Measurements from ENCODE around the gene PIEZO2. TPM values are rescaled to one million over a fixed set of nuclear protein-coding genes. Genes with fewer than 3 reads are reported as not detected.

Gene PIEZO2
- total RNA-seq, 4 donors from 2014 or later = 2.1 to 7.4 (median 2.5) TPM; not detected in 1

DNA sequence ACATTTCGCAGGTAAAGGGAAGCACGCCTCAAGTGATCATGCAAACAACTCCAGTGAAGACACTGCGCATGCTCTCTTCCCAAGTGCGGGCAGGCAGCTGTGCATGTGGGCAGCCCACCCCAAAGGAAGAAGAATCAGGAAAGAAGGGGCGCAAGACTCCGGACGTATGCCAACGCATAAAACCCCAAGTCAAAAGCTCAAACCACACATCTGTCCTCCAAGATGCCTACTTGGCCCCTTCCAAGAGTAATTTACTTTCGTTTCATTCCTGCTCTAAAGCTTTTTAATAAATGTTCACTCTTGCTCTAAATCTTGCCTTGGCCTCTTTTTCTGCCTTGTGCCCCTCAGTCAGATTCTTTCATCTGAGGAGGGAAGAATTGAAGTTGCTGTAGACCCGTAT is 254.9 kb downstream of the PIEZO2 start:
- intact Hi-C loops (cut with DNase I) = no loop called here
- H3K4me3 ChIP-seq = no peak overlapping the region
- DNase-seq = no peak
- no peaks in the 10 kb centered on the region for H3K36me3 ChIP-seq
- no peak overlapping the region for H3K27ac ChIP-seq
- no peaks in the 10 kb centered on the region for H3K27me3 ChIP-seq
- 78 to 86% methylated on average over 10 of the region's 10 CpGs for WGBS, 2 donors
- TF ChIP-seq CTCF (IDR thresholded peaks at IDR 0.05) = no peak
- no peak for TF ChIP-seq POLR2A (IDR thresholded peaks at IDR 0.05)
- no peaks in the 10 kb centered on the region for H3K9me3 ChIP-seq
- no peaks in the 10 kb centered on the region for H3K4me1 ChIP-seq

DNA sequence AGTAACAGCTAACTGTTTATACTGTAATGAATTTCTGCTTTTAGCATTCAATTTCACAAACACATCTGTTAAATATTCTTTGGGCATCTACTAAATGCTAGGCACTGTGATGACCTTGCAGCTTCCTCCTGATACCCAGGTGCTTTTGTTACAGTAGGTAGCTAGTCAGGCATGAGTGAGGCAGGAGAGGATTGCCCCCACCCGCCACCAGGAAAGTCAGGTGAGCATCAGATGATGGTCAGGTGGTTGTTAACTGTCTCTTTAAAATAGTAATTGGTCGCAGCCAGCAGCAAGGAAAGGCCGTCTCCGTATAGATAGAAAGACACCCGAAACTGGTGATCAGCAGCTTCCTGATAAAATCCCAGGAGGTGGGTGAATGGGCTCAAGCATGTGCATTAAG is 255.6 kb downstream of the PIEZO2 start:
- no peak for DNase-seq

GRCh38 chr18:10893196-10893595 is 256.2 kb downstream of the PIEZO2 start:
- H3K36me3 ChIP-seq = no peaks in the 10 kb centered on the region
- intact Hi-C loops (cut with DNase I) = no loop called here
- no peak for DNase-seq
- no peaks in the 10 kb centered on the region for H3K27me3 ChIP-seq
- H3K4me3 ChIP-seq = no peak overlapping the region
- no peaks in the 10 kb centered on the region for H3K4me1 ChIP-seq
- no peaks in the 10 kb centered on the region for H3K9me3 ChIP-seq
- TF ChIP-seq CTCF (IDR thresholded peaks at IDR 0.05) = no peak
- 33 to 48% methylated on average over 2 of the region's 2 CpGs for WGBS, 2 donors
- no peak overlapping the region for H3K27ac ChIP-seq

More for the DNA sequence above, 255.6 kb downstream of the PIEZO2 start:
- 75 to 90% methylated on average over 4 to 5 of the region's 5 CpGs for WGBS, 2 donors
- TF ChIP-seq POLR2A (IDR thresholded peaks at IDR 0.05) = no peak
- no peak for TF ChIP-seq CTCF (IDR thresholded peaks at IDR 0.05)
- H3K4me1 ChIP-seq = no peaks in the 10 kb centered on the region
- no peak overlapping the region for H3K4me3 ChIP-seq
- H3K36me3 ChIP-seq = no peaks in the 10 kb centered on the region
- no peak overlapping the region for H3K27ac ChIP-seq
- intact Hi-C loops (cut with DNase I) = no loop called here
- no peaks in the 10 kb centered on the region for H3K27me3 ChIP-seq
- H3K9me3 ChIP-seq = no peaks in the 10 kb centered on the region

GRCh38 chr18:10892786-10893185 is 256.6 kb downstream of the PIEZO2 start:
- WGBS, 2 donors = 10 to 35% methylated on average over 1 of the region's 1 CpG
- TF ChIP-seq POLR2A (IDR thresholded peaks at IDR 0.05) = no peak
- no peak for TF ChIP-seq CTCF (IDR thresholded peaks at IDR 0.05)
- no peaks in the 10 kb centered on the region for H3K36me3 ChIP-seq
- DNase-seq = no peak
- no peaks in the 10 kb centered on the region for H3K27me3 ChIP-seq
- intact Hi-C loops (cut with DNase I) = no loop called here
- H3K27ac ChIP-seq = no peak overlapping the region
- no peaks in the 10 kb centered on the region for H3K9me3 ChIP-seq
- H3K4me1 ChIP-seq = no peaks in the 10 kb centered on the region
- no peak overlapping the region for H3K4me3 ChIP-seq

GRCh38 chr18:10890022-10890421 is 259.3 kb downstream of the PIEZO2 start:
- no peak for TF ChIP-seq POLR2A (IDR thresholded peaks at IDR 0.05)
- no peak for TF ChIP-seq CTCF (IDR thresholded peaks at IDR 0.05)
- Histone ChIP-seq H3K27ac (no peak overlapping the region), H3K36me3 (no peaks in the 10 kb centered on the region), H3K4me3 (no peak overlapping the region), H3K9me3 (no peaks in the 10 kb centered on the region), H3K27me3 (no peaks in the 10 kb centered on the region), H3K4me1 (no peaks in the 10 kb centered on the region)
- intact Hi-C loops (cut with DNase I) = no loop called here
- no peak for DNase-seq
- 29 to 82% methylated on average over 1 of the region's 1 CpG for WGBS, 2 donors

Measured in esophagus squamous epithelium (tissue), 5 donors.